Upper lobe of left lung (tissue), 6 donors: Measurements from ENCODE around the gene AGTRAP. TPM values are rescaled to one million over a fixed set of nuclear protein-coding genes. Genes with fewer than 3 reads are reported as not detected.

Experiments used
- ATAC-seq, 2 donors: fragments of 200-7000 bp; cut with Tn5 transposase; one replicate each; pipeline ENCODE4 v1.9.1; 2022; ENCODE audit warnings: mild to moderate bottlenecking in 2 of 2, moderate library complexity in 2 of 2; ENCODE audit not compliant: low FRiP score in 2 of 2
- DNase-seq, 2 donors: peaks; one replicate each; pipeline ENCODE4 v3.0.0-alpha.2; 2019 to 2020
- H3K27ac ChIP-seq, 4 donors: fragments of 200-600 bp; sonication (generic); one replicate each; pipeline ENCODE4 v1.5.1; 2016 to 2019
- H3K27me3 ChIP-seq, 4 donors: fragments of 200-600 bp; sonication (generic); one replicate each; pipeline ENCODE4 v1.5.1; 2017 to 2019
- H3K36me3 ChIP-seq, 4 donors: fragments of 200-600 bp; sonication (generic); one replicate each; pipeline ENCODE4 v1.5.1; 2016 to 2019
- H3K4me1 ChIP-seq, 4 donors: fragments of 200-600 bp; sonication (generic); one replicate each; pipeline ENCODE4 v1.5.1; 2018 to 2019
- H3K4me3 ChIP-seq, 4 donors: fragments of 200-600 bp; sonication (generic); one replicate each; pipeline ENCODE4 v1.5.1; 2017 to 2019; ENCODE audit warnings: mild to moderate bottlenecking in 2 of 4, moderate library complexity in 1 of 4
- H3K9me3 ChIP-seq, 4 donors: fragments of 200-600 bp; sonication (generic); one replicate each; pipeline ENCODE4 v1.5.1; 2018 to 2019
- EP300 ChIP-seq, 4 donors: sonication (generic); formaldehyde crosslinking; IDR thresholded peaks; one replicate each; pipeline ENCODE4 v1.5.1; 2017; ENCODE audit warnings: antibody characterized with exemption in 4 of 4, control low read depth in 2 of 4
- POLR2A ChIP-seq, 4 donors: fragments of 450-650 bp; IDR thresholded peaks; one replicate each; pipeline ENCODE4 v1.5.1; 2016 to 2017; ENCODE audit warnings: antibody characterized with exemption in 4 of 4, mild to moderate bottlenecking in 2 of 4
- POLR2AphosphoS5 ChIP-seq, 2 donors: sonication (generic); formaldehyde crosslinking; IDR thresholded peaks; one replicate each; pipeline ENCODE4 v1.5.1; 2017; ENCODE audit warnings: antibody characterized with exemption in 2 of 2
- WGBS, 2 donors: methylation state at CpG; one replicate each; pipeline ENCODE4 v1.1.5; 2017 to 2018; 5-methylcytosine and 5-hydroxymethylcytosine counted together
- total RNA-seq, 6 donors: library from RNA; depleted of rRNA in 4 of 6; stranded (reverse); fragments of >200 nt in 4 of 6; gene quantifications; one replicate each; pipeline versions ENCODE4 v1.1.0 to v1.2.1, GENCODE V29; 2016 to 2021
- TF ChIP-seq, protein P1 (sequence below), 6 experiments: fragments of 450-650 bp in 4 of 6; fragments of 200-600 bp in 2 of 6; sonication (generic) in 2 of 6; IDR thresholded peaks; one replicate each; pipeline ENCODE4 v1.5.1; 2016 to 2019; ENCODE audit warnings: antibody characterized with exemption in 6 of 6
- donor health status: DM: no; HTN: no; CAD: no; lungs with moderate emphysema.
- donor health status: DM: no; HTN: yes; CAD: no; lungs with severe emphysema.

Gene AGTRAP
- total RNA-seq, 6 donors from 2014 or later, result 52.2 to 80.1 (median 68.7) TPM

DNA sequence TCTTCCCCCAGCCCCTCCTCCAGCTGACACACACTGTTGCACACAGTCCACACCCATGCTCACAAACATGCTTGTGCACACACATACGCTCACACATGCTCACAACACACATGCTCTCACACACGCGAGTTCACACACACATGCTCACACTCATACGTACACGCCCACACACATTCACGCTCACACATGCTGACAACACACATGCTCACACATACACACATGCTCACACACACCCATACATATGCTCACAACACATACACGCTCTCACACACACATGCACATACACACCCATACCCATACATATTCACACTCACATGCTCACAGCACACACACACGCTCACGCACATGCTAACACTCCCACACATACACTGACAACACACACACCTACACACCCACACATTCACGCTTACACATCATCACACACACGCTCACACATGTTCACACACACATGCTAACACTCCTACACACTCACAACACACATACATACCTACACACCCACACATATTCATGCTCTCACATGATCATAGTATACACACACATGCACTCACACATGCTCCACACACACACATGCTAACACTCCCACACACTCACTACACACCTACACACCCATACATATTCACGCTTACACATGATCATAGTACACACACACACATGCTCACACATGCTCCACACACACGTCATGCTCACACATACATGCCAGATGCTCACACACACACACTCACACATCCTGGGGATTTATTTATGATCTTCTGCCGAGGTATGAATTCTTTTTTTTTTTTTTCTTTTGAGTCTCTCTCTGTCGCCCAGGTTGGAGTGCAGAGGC, 33.7 kb upstream of the AGTRAP start:
- TF ChIP-seq POLR2AphosphoS5 (IDR thresholded peaks at IDR 0.05), result no peak
- no peak for TF ChIP-seq EP300 (IDR thresholded peaks at IDR 0.05)
- TF ChIP-seq POLR2A (IDR thresholded peaks at IDR 0.05), result no peak
- TF ChIP-seq, protein P1, sequence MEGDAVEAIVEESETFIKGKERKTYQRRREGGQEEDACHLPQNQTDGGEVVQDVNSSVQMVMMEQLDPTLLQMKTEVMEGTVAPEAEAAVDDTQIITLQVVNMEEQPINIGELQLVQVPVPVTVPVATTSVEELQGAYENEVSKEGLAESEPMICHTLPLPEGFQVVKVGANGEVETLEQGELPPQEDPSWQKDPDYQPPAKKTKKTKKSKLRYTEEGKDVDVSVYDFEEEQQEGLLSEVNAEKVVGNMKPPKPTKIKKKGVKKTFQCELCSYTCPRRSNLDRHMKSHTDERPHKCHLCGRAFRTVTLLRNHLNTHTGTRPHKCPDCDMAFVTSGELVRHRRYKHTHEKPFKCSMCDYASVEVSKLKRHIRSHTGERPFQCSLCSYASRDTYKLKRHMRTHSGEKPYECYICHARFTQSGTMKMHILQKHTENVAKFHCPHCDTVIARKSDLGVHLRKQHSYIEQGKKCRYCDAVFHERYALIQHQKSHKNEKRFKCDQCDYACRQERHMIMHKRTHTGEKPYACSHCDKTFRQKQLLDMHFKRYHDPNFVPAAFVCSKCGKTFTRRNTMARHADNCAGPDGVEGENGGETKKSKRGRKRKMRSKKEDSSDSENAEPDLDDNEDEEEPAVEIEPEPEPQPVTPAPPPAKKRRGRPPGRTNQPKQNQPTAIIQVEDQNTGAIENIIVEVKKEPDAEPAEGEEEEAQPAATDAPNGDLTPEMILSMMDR (IDR thresholded peaks at IDR 0.05), result no peak
- no peak for ATAC-seq

DNA sequence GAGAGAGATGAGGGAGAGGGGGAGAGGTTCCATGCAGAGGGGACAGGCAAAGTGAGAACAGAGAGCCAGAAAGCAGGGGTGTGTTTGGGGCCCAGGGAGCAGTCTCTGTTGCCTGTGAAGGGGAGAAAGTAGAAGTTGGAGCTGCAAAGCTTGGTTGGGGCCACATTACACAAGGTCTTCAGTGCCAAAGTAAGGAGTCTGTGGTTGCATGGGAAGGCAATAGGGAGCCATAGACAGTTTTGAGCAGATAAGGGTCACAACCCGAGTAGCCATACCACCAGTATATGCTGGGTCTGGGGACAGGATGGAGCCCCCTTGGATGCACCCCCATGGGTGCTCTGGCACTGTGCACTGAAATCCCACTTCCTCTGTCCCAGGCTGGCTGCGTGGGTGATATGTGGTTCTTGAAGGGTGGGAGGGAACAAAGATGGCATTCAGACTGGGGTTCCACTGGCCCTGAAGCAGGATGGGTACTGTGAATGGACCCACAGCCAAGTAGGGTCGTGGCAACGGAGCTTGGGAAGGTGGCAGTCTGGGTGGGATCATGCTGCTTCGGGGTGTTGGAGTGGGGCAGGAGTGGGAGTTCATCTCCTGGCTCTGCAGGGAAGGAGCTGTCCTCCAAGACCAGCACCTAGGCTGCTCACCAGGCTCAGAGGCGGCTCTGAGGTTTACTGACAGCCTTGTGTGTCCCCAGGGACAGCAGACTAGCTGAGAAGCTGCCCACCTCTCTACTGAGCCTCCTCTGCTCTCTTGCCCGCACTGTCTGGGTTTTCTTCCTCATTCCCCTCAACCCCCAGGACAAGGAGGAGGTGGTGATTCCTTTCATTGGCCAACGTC, 32.4 kb upstream of the AGTRAP start:
- DNase-seq (no peak), ATAC-seq (no peak)
- Histone ChIP-seq H3K27me3 (peaks cover 0 to 9% (median 0%) of the 10 kb centered on the region in 4 donors), H3K27ac (no peak overlapping the region), H3K36me3 (no peaks in the 10 kb centered on the region), H3K9me3 (no peaks in the 10 kb centered on the region), H3K4me3 (no peak overlapping the region), H3K4me1 (peaks cover 0 to 6% (median 0%) of the 10 kb centered on the region in 4 donors)
- TF ChIP-seq POLR2AphosphoS5 (IDR thresholded peaks at IDR 0.05) (no peak), EP300 (IDR thresholded peaks at IDR 0.05) (no peak), POLR2A (IDR thresholded peaks at IDR 0.05) (no peak)
- TF ChIP-seq, protein P1 (IDR thresholded peaks at IDR 0.05), result no peak
- WGBS, 2 donors, result 60 to 71% methylated on average over 8 of the region's 8 CpGs

More for the DNA sequence above, 33.7 kb upstream of the AGTRAP start:
- no peak for DNase-seq
- 81 to 83% methylated on average over 15 of the region's 15 CpGs for WGBS, 2 donors
- H3K4me3 ChIP-seq, result no peak overlapping the region
- no peaks in the 10 kb centered on the region for H3K9me3 ChIP-seq
- peaks cover 0 to 9% (median 0%) of the 10 kb centered on the region in 4 donors for H3K27me3 ChIP-seq
- no peaks in the 10 kb centered on the region for H3K36me3 ChIP-seq
- H3K27ac ChIP-seq, result no peak overlapping the region
- H3K4me1 ChIP-seq, result no peaks in the 10 kb centered on the region

DNA sequence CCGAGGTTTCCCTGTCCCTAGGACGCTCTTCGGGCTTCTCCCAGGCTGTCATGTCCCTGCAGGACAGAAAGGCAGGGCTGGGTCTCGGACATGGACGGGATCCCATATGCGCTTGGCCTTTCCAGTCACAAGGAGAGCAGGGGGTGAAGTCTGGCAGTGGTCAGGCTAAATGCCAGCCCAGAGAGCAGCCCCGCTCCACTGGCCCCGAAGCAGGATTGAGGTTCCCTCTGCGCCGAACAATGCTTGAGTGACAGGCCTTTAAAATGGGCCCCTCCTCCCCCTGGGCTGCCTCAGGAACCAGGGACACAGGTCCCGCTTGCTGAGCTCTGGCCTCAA, 31.8 kb upstream of the AGTRAP start:
- TF ChIP-seq POLR2A (IDR thresholded peaks at IDR 0.05), result no peak
- TF ChIP-seq, protein P1 (IDR thresholded peaks at IDR 0.05), result no peak
- no peak for TF ChIP-seq POLR2AphosphoS5 (IDR thresholded peaks at IDR 0.05)
- no peak for TF ChIP-seq EP300 (IDR thresholded peaks at IDR 0.05)
- H3K27ac ChIP-seq, result no peak overlapping the region
- H3K27me3 ChIP-seq, result peaks cover 0 to 9% (median 0%) of the 10 kb centered on the region in 4 donors
- DNase-seq (no peak), ATAC-seq (no peak)
- 58 to 71% methylated on average over 11 of the region's 11 CpGs for WGBS, 2 donors
- no peaks in the 10 kb centered on the region for H3K9me3 ChIP-seq
- H3K4me3 ChIP-seq, result no peak overlapping the region
- H3K4me1 ChIP-seq, result peaks cover 0 to 6% (median 0%) of the 10 kb centered on the region in 4 donors
- no peaks in the 10 kb centered on the region for H3K36me3 ChIP-seq

DNA sequence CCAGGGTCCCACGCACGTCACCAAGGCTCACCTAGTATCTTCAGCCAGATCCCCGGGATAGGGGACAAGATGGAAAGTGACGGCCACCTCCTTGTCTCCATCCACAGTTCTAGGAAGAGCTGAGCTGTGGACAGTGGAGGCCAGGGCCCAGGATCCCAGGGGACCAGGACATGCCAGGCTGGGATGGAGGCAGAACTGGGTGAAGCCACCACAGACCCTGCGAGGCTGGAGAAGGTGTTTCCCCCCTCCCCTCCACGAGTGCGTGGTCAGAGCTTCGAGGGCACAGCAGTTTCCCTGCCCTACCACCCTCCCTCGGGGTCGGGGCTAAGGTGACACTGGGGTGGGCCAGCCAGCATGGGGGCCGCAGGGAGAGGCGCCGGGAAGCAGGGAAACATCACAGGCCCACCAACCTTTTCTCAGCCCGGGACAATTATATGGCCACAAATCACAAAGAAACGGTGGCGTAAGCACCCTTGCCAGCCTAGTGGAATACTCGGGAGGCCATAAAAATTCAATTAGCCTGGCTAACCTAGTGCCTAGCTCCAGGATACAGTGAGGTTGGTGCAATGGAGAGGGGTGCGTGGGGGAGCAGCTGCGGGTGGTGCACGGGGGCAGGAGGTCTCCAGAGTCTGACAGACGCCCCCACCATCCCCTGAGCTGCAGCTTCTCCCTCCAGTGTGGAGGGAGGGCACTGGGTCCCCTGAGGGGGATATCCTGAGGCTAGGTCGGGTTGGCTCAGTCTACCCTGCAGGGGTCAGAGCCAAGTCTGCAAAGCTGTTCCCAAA, 31.1 kb upstream of the AGTRAP start:
- H3K27me3 ChIP-seq, result peaks cover 0 to 9% (median 0%) of the 10 kb centered on the region in 4 donors
- WGBS, 2 donors, result 62 to 80% methylated on average over 13 to 22 of the region's 22 CpGs

More for the DNA sequence above, 31.1 kb upstream of the AGTRAP start:
- no peak for ATAC-seq
- H3K4me1 ChIP-seq, result peaks cover 0 to 6% (median 0%) of the 10 kb centered on the region in 4 donors
- no peak overlapping the region for H3K27ac ChIP-seq
- H3K4me3 ChIP-seq, result no peak overlapping the region
- no peaks in the 10 kb centered on the region for H3K36me3 ChIP-seq
- H3K9me3 ChIP-seq, result no peaks in the 10 kb centered on the region
- DNase-seq, result no peak
- TF ChIP-seq EP300 (IDR thresholded peaks at IDR 0.05) (no peak), POLR2A (IDR thresholded peaks at IDR 0.05) (no peak), POLR2AphosphoS5 (IDR thresholded peaks at IDR 0.05) (no peak)
- TF ChIP-seq, protein P1 (IDR thresholded peaks at IDR 0.05), result no peak
